Gastroesophageal sphincter (tissue), 3 donors: ENCODE data around the gene IQSEC1.

Experiments used
- POLR2A ChIP-seq, 2 donors: fragments of 450-650 bp; IDR thresholded peaks; one replicate each; pipeline ENCODE4 v1.6.1; 2017; ENCODE audit warnings: antibody characterized with exemption in 2 of 2, mild to moderate bottlenecking in 2 of 2, moderate library complexity in 1 of 2
- POLR2AphosphoS5 ChIP-seq: sonication (generic); formaldehyde crosslinking; IDR thresholded peaks from one replicate; pipeline ENCODE4 v1.6.1; 2017; ENCODE audit warnings: antibody characterized with exemption
- TF ChIP-seq, protein P1 (sequence below), 4 experiments: fragments of 200-600 bp in 2 of 4; fragments of 450-650 bp in 2 of 4; sonication (generic) in 1 of 4; IDR thresholded peaks; one replicate each; pipeline ENCODE4 v1.5.1; 2017 to 2019; ENCODE audit warnings: antibody characterized with exemption in 4 of 4, mild to moderate bottlenecking in 2 of 4, moderate library complexity in 2 of 4

DNA sequence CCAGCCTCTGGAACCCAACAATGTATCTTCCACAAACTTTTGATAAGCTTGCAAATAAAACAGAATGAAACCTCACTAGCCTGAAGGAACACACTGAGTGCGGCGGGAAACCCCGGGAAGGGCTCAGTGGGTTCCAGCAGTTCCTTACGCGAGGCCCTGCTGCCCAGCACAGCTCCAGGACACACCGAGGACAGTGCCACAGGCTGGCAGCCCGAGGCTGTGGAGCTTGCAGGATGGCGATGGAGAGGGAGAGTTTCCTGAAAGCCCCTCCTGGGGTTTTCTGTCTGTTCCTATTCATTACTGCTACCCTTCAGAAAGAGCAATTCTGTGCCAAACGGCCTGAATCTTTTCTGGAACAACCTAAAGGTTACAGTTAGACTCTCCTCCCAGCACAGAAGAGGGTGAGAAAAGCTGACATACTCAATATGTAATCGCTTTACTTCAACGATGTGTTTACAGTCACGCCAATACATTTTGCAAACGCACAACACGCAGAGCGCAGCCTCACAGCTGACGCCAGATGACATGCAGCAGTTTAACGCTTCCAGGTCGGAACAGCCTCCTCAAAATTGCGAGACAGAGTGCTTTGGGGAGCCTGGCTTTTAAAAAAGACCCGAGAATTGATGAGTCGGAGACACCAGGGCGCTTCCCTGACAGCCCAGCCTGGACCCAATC is 174.8 kb downstream of the IQSEC1 start:
- TF ChIP-seq, protein P1, sequence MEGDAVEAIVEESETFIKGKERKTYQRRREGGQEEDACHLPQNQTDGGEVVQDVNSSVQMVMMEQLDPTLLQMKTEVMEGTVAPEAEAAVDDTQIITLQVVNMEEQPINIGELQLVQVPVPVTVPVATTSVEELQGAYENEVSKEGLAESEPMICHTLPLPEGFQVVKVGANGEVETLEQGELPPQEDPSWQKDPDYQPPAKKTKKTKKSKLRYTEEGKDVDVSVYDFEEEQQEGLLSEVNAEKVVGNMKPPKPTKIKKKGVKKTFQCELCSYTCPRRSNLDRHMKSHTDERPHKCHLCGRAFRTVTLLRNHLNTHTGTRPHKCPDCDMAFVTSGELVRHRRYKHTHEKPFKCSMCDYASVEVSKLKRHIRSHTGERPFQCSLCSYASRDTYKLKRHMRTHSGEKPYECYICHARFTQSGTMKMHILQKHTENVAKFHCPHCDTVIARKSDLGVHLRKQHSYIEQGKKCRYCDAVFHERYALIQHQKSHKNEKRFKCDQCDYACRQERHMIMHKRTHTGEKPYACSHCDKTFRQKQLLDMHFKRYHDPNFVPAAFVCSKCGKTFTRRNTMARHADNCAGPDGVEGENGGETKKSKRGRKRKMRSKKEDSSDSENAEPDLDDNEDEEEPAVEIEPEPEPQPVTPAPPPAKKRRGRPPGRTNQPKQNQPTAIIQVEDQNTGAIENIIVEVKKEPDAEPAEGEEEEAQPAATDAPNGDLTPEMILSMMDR (IDR thresholded peaks at IDR 0.05) = no peak
- no peak for TF ChIP-seq POLR2A (IDR thresholded peaks at IDR 0.05)
- TF ChIP-seq POLR2AphosphoS5 = no peak
